GM12864 (cell line): Measurements from ENCODE around the gene NFILZ.

Source experiments
- DNase-seq: peaks from one replicate; pipeline ENCODE4 v3.0.0-alpha.2; 2011; ENCODE audit warnings: low read depth
- H3K4me3 ChIP-seq: 2 replicates; pipeline ENCODE4 v1.5.1; 2011; ENCODE audit warnings: mild to moderate bottlenecking, low read depth, low read length, control low read depth
- TF ChIP-seq, protein P1 (sequence below): IDR thresholded peaks from 2 replicates; pipeline ENCODE4 v1.5.1; 2011; ENCODE audit warnings: low read depth, mild to moderate bottlenecking, moderate library complexity, low read length, control low read depth, inconsistent platforms; ENCODE audit errors: missing control alignments

The NFILZ gene

GRCh38 chr19:8642561-8642960, 12.1 kb downstream of the NFILZ start:
- DNase-seq: no peak
- TF ChIP-seq, protein P1, sequence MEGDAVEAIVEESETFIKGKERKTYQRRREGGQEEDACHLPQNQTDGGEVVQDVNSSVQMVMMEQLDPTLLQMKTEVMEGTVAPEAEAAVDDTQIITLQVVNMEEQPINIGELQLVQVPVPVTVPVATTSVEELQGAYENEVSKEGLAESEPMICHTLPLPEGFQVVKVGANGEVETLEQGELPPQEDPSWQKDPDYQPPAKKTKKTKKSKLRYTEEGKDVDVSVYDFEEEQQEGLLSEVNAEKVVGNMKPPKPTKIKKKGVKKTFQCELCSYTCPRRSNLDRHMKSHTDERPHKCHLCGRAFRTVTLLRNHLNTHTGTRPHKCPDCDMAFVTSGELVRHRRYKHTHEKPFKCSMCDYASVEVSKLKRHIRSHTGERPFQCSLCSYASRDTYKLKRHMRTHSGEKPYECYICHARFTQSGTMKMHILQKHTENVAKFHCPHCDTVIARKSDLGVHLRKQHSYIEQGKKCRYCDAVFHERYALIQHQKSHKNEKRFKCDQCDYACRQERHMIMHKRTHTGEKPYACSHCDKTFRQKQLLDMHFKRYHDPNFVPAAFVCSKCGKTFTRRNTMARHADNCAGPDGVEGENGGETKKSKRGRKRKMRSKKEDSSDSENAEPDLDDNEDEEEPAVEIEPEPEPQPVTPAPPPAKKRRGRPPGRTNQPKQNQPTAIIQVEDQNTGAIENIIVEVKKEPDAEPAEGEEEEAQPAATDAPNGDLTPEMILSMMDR: no peak
- no peak overlapping the region for H3K4me3 ChIP-seq

DNA sequence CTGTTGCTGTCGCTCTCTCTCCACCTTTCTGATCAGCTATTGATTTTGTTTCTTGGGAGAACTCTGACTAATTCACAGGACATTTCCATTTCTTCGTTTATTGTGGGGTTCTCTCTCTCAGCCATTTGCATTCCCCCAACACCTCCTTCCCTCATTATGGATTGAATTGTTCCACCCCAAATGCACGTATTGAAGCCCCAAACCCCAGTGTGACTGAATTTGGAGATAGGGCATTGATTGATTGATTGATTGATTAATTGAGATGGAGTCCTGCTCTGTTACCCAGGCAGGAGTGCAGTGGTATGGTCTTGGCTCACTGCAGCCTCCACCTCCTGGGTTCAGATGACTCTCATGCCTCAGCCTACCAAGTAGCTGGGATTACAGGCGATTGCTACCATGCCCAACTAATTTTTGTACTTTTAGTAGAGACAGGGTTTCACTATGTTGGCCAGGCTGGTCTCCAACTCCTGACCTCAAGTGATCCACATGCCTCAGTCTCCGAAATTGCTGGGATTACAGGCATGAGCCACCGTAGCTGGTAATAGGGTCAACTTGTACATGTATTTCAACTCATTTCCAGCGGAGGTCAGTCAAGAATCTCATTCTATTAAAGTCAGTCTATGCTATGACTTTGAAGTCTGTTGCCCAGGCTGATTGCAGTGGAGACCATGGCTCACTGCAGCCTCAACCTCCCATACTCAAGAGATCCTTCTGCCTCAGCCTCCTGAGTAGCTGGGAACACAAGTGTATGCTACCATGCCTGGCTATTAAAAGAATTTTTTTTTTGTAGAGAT, 13.6 kb downstream of the NFILZ start:
- TF ChIP-seq, protein P1: no peak
- no peak overlapping the region for H3K4me3 ChIP-seq
- no peak for DNase-seq

GRCh38 chr19:8648240-8648639, 17.8 kb downstream of the NFILZ start:
- no peak overlapping the region for H3K4me3 ChIP-seq
- TF ChIP-seq, protein P1: no peak
- DNase-seq: no peak

- TF ChIP-seq, protein P1: peak; percentile 94
- no peak overlapping the region for H3K4me3 ChIP-seq
Observed at GRCh38 chr19:8654591-8655339, 24.3 kb downstream of the NFILZ start.

DNA sequence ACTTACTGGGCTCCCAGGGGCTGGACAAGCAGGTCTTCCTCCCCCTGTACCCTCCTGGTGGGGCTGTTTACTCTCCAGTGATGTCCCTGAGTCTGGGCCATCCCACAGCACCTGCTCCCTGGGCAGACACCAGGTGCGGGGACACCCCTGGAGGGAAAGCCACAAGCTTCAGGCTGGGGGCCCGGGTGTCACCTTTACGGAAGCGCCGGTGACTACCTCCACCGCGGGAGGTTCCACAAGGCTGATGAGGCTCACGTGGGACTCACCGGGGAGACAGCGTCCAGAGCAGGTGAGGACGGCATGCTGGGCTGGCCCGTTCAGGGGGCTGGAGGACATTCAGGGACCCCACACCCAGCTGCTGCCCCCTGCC, 24.9 kb downstream of the NFILZ start:
- TF ChIP-seq, protein P1: no peak
- H3K4me3 ChIP-seq: no peak overlapping the region
- no peak for DNase-seq

More at GRCh38 chr19:8654591-8655339, 24.3 kb downstream of the NFILZ start:
- DNase-seq: no peak

- no peak overlapping the region for H3K4me3 ChIP-seq
- DNase-seq: no peak
- TF ChIP-seq, protein P1: no peak
Observed at GRCh38 chr19:8657869-8658268, 27.4 kb downstream of the NFILZ start.
